ENCODE data around the gene ARHGAP22.

The ARHGAP22 gene

DNA sequence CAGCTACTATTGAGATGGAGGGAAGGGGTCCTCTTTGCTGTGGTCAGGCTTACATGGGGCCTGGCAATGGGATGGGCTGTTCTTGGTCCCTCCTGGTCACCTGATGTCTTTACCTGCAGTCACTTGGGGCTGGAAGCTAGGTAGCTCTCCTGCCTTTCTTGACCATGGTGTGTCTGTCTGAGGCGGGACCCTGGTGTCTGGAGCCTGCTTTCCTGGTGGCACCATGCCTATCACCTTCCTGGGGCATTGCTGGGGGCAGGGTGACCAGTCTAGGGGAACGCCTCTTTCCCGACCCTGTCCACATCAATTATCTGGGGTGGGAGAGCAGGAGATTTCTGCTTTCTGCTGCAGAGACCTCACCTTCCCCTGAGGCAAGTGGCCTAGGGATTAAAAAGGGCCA lies 55.6 kb downstream of the ARHGAP22 start:
- TF ChIP-seq POLR2AphosphoS5 (IDR thresholded peaks at IDR 0.05; ENCODE audit: low read depth, low read length), result no peak
- TF ChIP-seq TAF1 (IDR thresholded peaks at IDR 0.05; ENCODE audit: borderline replicate concordance, insufficient read depth, low read length), result no peak
- no peak for TF ChIP-seq SIN3A (IDR thresholded peaks at IDR 0.05; ENCODE audit: borderline replicate concordance, insufficient read depth, low read length)
- TF ChIP-seq, protein P1, sequence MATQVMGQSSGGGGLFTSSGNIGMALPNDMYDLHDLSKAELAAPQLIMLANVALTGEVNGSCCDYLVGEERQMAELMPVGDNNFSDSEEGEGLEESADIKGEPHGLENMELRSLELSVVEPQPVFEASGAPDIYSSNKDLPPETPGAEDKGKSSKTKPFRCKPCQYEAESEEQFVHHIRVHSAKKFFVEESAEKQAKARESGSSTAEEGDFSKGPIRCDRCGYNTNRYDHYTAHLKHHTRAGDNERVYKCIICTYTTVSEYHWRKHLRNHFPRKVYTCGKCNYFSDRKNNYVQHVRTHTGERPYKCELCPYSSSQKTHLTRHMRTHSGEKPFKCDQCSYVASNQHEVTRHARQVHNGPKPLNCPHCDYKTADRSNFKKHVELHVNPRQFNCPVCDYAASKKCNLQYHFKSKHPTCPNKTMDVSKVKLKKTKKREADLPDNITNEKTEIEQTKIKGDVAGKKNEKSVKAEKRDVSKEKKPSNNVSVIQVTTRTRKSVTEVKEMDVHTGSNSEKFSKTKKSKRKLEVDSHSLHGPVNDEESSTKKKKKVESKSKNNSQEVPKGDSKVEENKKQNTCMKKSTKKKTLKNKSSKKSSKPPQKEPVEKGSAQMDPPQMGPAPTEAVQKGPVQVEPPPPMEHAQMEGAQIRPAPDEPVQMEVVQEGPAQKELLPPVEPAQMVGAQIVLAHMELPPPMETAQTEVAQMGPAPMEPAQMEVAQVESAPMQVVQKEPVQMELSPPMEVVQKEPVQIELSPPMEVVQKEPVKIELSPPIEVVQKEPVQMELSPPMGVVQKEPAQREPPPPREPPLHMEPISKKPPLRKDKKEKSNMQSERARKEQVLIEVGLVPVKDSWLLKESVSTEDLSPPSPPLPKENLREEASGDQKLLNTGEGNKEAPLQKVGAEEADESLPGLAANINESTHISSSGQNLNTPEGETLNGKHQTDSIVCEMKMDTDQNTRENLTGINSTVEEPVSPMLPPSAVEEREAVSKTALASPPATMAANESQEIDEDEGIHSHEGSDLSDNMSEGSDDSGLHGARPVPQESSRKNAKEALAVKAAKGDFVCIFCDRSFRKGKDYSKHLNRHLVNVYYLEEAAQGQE (IDR thresholded peaks at IDR 0.05; ENCODE audit: insufficient read depth in 1 of 2, low read depth in 2 of 2, low read length in 2 of 2), result no peak
- TF ChIP-seq FOXP2 (optimal IDR thresholded peaks at IDR 0.05; ENCODE audit: borderline replicate concordance, extremely low read depth, extremely low read length, insufficient read depth), result no peak

DNA sequence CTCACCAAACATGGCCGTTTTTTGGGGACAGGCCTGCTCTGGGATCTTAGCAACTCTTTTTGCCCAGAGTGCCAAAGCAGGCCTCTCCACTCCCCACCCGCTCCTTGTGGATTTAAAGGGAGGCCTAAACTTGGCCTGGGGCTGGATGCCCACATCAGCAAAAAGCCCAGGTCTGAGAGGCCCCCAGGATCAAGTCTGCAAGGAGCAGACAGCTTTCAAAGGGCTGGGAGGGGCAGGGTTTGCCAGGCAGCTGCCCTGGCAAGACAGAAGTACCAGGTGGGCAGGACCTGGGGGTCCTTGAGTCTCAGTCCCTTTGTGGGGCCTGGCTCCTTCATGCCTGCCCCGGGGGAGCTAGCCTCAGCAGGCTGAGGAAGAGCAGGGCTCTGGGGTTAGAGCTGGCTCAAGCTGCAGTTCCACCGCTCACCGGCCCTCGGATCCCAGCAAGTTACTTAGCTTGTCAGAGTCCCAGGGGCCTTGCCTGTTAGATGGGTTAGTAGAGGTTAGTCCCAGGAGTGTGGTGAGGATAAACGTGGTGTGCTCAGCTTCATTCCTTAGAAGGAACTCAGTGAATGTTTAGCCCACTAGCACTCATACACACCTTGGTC lies 56.2 kb downstream of the ARHGAP22 start:
- TF ChIP-seq TAF1 (IDR thresholded peaks at IDR 0.05; ENCODE audit: borderline replicate concordance, insufficient read depth, low read length) (no peak), SIN3A (IDR thresholded peaks at IDR 0.05; ENCODE audit: borderline replicate concordance, insufficient read depth, low read length) (no peak), FOXP2 (optimal IDR thresholded peaks at IDR 0.05; ENCODE audit: borderline replicate concordance, extremely low read depth, extremely low read length, insufficient read depth) (no peak), POLR2AphosphoS5 (IDR thresholded peaks at IDR 0.05; ENCODE audit: low read depth, low read length) (no peak)
- TF ChIP-seq, protein P1 (IDR thresholded peaks at IDR 0.05; ENCODE audit: insufficient read depth in 1 of 2, low read depth in 2 of 2, low read length in 2 of 2), result no peak

DNA sequence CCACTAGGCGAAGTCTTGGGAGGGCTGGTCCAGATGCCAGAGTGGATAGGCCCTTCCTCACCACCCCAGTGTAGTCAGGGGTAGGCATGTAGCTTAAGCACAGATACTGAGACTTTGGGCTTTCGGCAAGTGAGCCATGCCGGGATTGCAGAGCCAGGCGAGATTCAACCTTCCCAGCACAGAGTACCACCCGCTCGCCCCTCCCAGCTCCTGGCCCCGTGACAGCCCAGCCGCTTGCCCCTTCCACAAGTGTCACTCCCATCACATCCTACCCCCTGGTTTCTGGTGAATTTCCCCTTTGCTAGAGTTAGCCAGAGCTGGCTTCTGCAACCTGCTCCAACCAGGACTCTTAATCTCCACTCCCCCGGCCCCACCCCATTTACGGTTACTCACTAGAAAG lies 56.9 kb downstream of the ARHGAP22 start:
- TF ChIP-seq POLR2AphosphoS5 (IDR thresholded peaks at IDR 0.05; ENCODE audit: low read depth, low read length) (no peak), TAF1 (IDR thresholded peaks at IDR 0.05; ENCODE audit: borderline replicate concordance, insufficient read depth, low read length) (no peak), SIN3A (IDR thresholded peaks at IDR 0.05; ENCODE audit: borderline replicate concordance, insufficient read depth, low read length) (no peak), FOXP2 (optimal IDR thresholded peaks at IDR 0.05; ENCODE audit: borderline replicate concordance, extremely low read depth, extremely low read length, insufficient read depth) (no peak)
- TF ChIP-seq, protein P1 (IDR thresholded peaks at IDR 0.05; ENCODE audit: insufficient read depth in 1 of 2, low read depth in 2 of 2, low read length in 2 of 2), result no peak

GRCh38 chr10:48547061-48547895 lies 57.6 kb downstream of the ARHGAP22 start:
- TF ChIP-seq POLR2AphosphoS5 (IDR thresholded peaks at IDR 0.05; ENCODE audit: low read depth, low read length) (no peak), TAF1 (IDR thresholded peaks at IDR 0.05; ENCODE audit: borderline replicate concordance, insufficient read depth, low read length) (no peak), SIN3A (IDR thresholded peaks at IDR 0.05; ENCODE audit: borderline replicate concordance, insufficient read depth, low read length) (no peak)

- TF ChIP-seq, protein P1 (IDR thresholded peaks at IDR 0.05; ENCODE audit: insufficient read depth in 1 of 2, low read depth in 2 of 2, low read length in 2 of 2), result no peak
- TF ChIP-seq FOXP2 (optimal IDR thresholded peaks at IDR 0.05; ENCODE audit: borderline replicate concordance, extremely low read depth, extremely low read length, insufficient read depth) (no peak), TAF1 (IDR thresholded peaks at IDR 0.05; ENCODE audit: borderline replicate concordance, insufficient read depth, low read length) (no peak), SIN3A (IDR thresholded peaks at IDR 0.05; ENCODE audit: borderline replicate concordance, insufficient read depth, low read length) (no peak), POLR2AphosphoS5 (IDR thresholded peaks at IDR 0.05; ENCODE audit: low read depth, low read length) (no peak)
Observed at GRCh38 chr10:48545462-48546145, 59.3 kb downstream of the ARHGAP22 start.

Data from PFSK-1 (cell line).